Cardiac fibroblast (primary cell): Measurements from ENCODE around the gene AGMO.
A peak's percentile ranks its signal among the peaks of the same experiment; 100 is the strongest.

Experiments used
- DNase-seq, 2 donors: peaks; one replicate each; pipeline versions ENCODE4 v3.0.0 to v3.0.0-alpha.2; 2010; ENCODE audit warnings: low read depth in 2 of 2
- H3K4me3 ChIP-seq, 2 donors: replicated peaks in 1 of 2; 1 replicate in 1 of 2; 2 replicates in 1 of 2; pipeline ENCODE4 v1.5.1; 2011; ENCODE audit warnings: low read depth in 2 of 2, low read length in 2 of 2, mild to moderate bottlenecking in 2 of 2, moderate library complexity in 1 of 2
- CTCF ChIP-seq: IDR thresholded peaks from one replicate; pipeline ENCODE4 v1.5.1; 2011; ENCODE audit warnings: low read depth, mild to moderate bottlenecking, low read length, inconsistent platforms

AGMO gene

GRCh38 chr7:15389073-15389472 lies 172.7 kb downstream of the AGMO start:
- no peak for TF ChIP-seq CTCF
- H3K4me3 ChIP-seq = no peak overlapping the region
- no peak for DNase-seq

- TF ChIP-seq CTCF = no peak
- no peak overlapping the region for H3K4me3 ChIP-seq
- DNase-seq = no peak
Measured at GRCh38 chr7:15378494-15379145, 183.2 kb downstream of the AGMO start.

GRCh38 chr7:15376600-15376999 lies 185.2 kb downstream of the AGMO start:
- DNase-seq = peak in 1 of 2 donors; percentile 40
- no peak overlapping the region for H3K4me3 ChIP-seq
- TF ChIP-seq CTCF = no peak

- DNase-seq = no peak
- no peak overlapping the region for H3K4me3 ChIP-seq
- no peak for TF ChIP-seq CTCF
Measured at GRCh38 chr7:15370441-15370840, 191.4 kb downstream of the AGMO start.

- no peak for DNase-seq
- no peak overlapping the region for H3K4me3 ChIP-seq
- no peak for TF ChIP-seq CTCF
Measured at GRCh38 chr7:15368653-15369052, 193.2 kb downstream of the AGMO start.

GRCh38 chr7:15367897-15368296 lies 193.9 kb downstream of the AGMO start:
- no peak for DNase-seq
- no peak overlapping the region for H3K4me3 ChIP-seq
- no peak for TF ChIP-seq CTCF

GRCh38 chr7:15358112-15358511 lies 203.7 kb downstream of the AGMO start:
- no peak for DNase-seq
- no peak for TF ChIP-seq CTCF
- no peak overlapping the region for H3K4me3 ChIP-seq
